Activated effector memory CD4-positive, alpha-beta T cell treated with Interleukin-2 at 50 U/mL for 16 hours (primary cell): ENCODE measurements around the gene SMAD4.
A peak's percentile ranks its signal among the peaks of the same experiment; 100 is the strongest.
"Not testable (repeated sequence)": the region's sequence is repeated elsewhere in the genome, so short reads cannot be mapped to it uniquely, and the experiment has no call there.

ENCODE experiments used
- DNase-seq: peaks from one replicate; pipeline ENCODE4 v3.0.0-alpha.2; 2020

SMAD4 gene

GRCh38 chr18:51029694-51030536 is at the start of gene SMAD4:
TSS of gene SMAD4 (plus strand) at chr18:51030213. CDS start at chr18:51047047, 16,834 bp downstream.
- DNase-seq, result peak; percentile 96

GRCh38 chr18:50981381-50981780 is 48.6 kb upstream of the SMAD4 start:
- no peak for DNase-seq

- no peak for DNase-seq
Measured at GRCh38 chr18:50982086-50982801, 47.8 kb upstream of the SMAD4 start.

GRCh38 chr18:50982802-50983179 is 47.2 kb upstream of the SMAD4 start:
- DNase-seq, result no peak

GRCh38 chr18:50986360-50987087 is 43.5 kb upstream of the SMAD4 start:
- DNase-seq, result no peak

GRCh38 chr18:50987261-50987660 is 42.8 kb upstream of the SMAD4 start:
- no peak for DNase-seq

- DNase-seq, result no peak
Measured at GRCh38 chr18:50989711-50990110, 40.3 kb upstream of the SMAD4 start.

- no peak for DNase-seq
Measured at GRCh38 chr18:50992351-50992762, 37.7 kb upstream of the SMAD4 start.

GRCh38 chr18:50994031-50994430 is 36.0 kb upstream of the SMAD4 start:
- DNase-seq, result no peak

GRCh38 chr18:51003174-51003573 is 26.8 kb upstream of the SMAD4 start:
- not testable (repeated sequence) for DNase-seq

- no peak for DNase-seq
Measured at GRCh38 chr18:51006061-51006818, 23.8 kb upstream of the SMAD4 start.

- no peak for DNase-seq
Measured at GRCh38 chr18:51006948-51007789, 22.8 kb upstream of the SMAD4 start.

GRCh38 chr18:51007790-51008139 is 22.2 kb upstream of the SMAD4 start:
- no peak for DNase-seq

- no peak for DNase-seq
Measured at GRCh38 chr18:51009072-51009471, 20.9 kb upstream of the SMAD4 start.

- no peak for DNase-seq
Measured at GRCh38 chr18:51010218-51010617, 19.8 kb upstream of the SMAD4 start.

GRCh38 chr18:51011709-51012108 is 18.3 kb upstream of the SMAD4 start:
- no peak for DNase-seq

GRCh38 chr18:51012441-51012840 is 17.6 kb upstream of the SMAD4 start:
- DNase-seq, result no peak

GRCh38 chr18:51013259-51013658 is 16.8 kb upstream of the SMAD4 start:
- no peak for DNase-seq

- no peak for DNase-seq
Measured at GRCh38 chr18:51017140-51017879, 12.7 kb upstream of the SMAD4 start.

GRCh38 chr18:51020536-51020935 is 9.5 kb upstream of the SMAD4 start:
- no peak for DNase-seq
